Esophagus (tissue), 2 donors: ENCODE results near the gene SPRR4. TPM values are rescaled to one million over a fixed set of nuclear protein-coding genes. Genes with fewer than 3 reads are reported as not detected.

Experiments
- H3K27ac ChIP-seq, 2 donors: one replicate each; pipeline ENCODE4 v1.5.1; 2013; ENCODE audit warnings: low read depth in 2 of 2, mild to moderate bottlenecking in 2 of 2, inconsistent platforms in 1 of 2, low read length in 1 of 2, moderate library complexity in 1 of 2
- H3K27me3 ChIP-seq, 2 donors: one replicate each; pipeline ENCODE4 v1.6.1; 2013; ENCODE audit warnings: low read length in 2 of 2, control low read depth in 1 of 2, mild to moderate bottlenecking in 1 of 2; ENCODE audit not compliant: insufficient read depth in 2 of 2, control insufficient read depth in 1 of 2
- H3K36me3 ChIP-seq, 2 donors: one replicate each; pipeline ENCODE4 v1.6.1; 2013; ENCODE audit warnings: low read length in 1 of 2; ENCODE audit not compliant: control insufficient read depth in 2 of 2, insufficient read depth in 2 of 2
- H3K4me1 ChIP-seq, 2 donors: one replicate each; pipeline ENCODE4 v1.6.1; 2013; ENCODE audit warnings: low read length in 1 of 2; ENCODE audit not compliant: control insufficient read depth in 2 of 2, insufficient read depth in 2 of 2
- H3K4me3 ChIP-seq, 2 donors: one replicate each; pipeline ENCODE4 v1.5.1; 2013; ENCODE audit warnings: low read length in 2 of 2, mild to moderate bottlenecking in 2 of 2, low read depth in 1 of 2, moderate library complexity in 1 of 2
- H3K9me3 ChIP-seq, 2 donors: one replicate each; pipeline ENCODE4 v1.6.1; 2013; ENCODE audit warnings: mild to moderate bottlenecking in 2 of 2, low read depth in 1 of 2, low read length in 1 of 2, moderate library complexity in 1 of 2; ENCODE audit not compliant: control insufficient read depth in 2 of 2, insufficient read depth in 1 of 2
- whole genome bisulfite sequencing, 2 donors: extraction: QIAGEN DNeasy Blood & Tissue Kit; methylation state at CpG; one replicate each; pipeline ENCODE4 v1.1.7; 2013; 5-methylcytosine and 5-hydroxymethylcytosine counted together
- polyA plus RNA-seq, 2 donors: library from polyadenylated mRNA; stranded (reverse); fragments of 200-250 nt; gene quantifications; one replicate each; pipeline ENCODE4 v1.2.3, GENCODE V29; 2013
- donor health status: healthy with polysubstance abuse.
- donor health status: Bipolar disorder and iron deficiency.

The SPRR4 gene
- polyA plus RNA-seq, 2 donors: 0.48 TPM; not detected in 1

- Histone ChIP-seq H3K9me3 (no peaks in the 10 kb centered on the region), H3K27me3 (no peaks in the 10 kb centered on the region), H3K36me3 (no peaks in the 10 kb centered on the region)
Measured at GRCh38 chr1:152977614-152978013, 7.2 kb downstream of the SPRR4 start.

GRCh38 chr1:152980676-152981075 lies 10.2 kb downstream of the SPRR4 start:
- Histone ChIP-seq H3K27ac (peak overlapping the region; percentile 36 to 93), H3K9me3 (no peaks in the 10 kb centered on the region), H3K4me1 (peaks cover 0 to 15% of the 10 kb centered on the region in 2 donors), H3K27me3 (no peaks in the 10 kb centered on the region), H3K4me3 (no peak overlapping the region), H3K36me3 (no peaks in the 10 kb centered on the region)
- 44 to 79% methylated on average over 1 of the region's 1 CpG for WGBS, 2 donors

More at GRCh38 chr1:152977614-152978013, 7.2 kb downstream of the SPRR4 start:
- Histone ChIP-seq H3K4me1 (peaks cover 0 to 7% of the 10 kb centered on the region in 2 donors), H3K27ac (no peak overlapping the region), H3K4me3 (no peak overlapping the region)

GRCh38 chr1:152981146-152981871 lies 10.9 kb downstream of the SPRR4 start:
- Histone ChIP-seq H3K9me3 (no peaks in the 10 kb centered on the region), H3K27me3 (no peaks in the 10 kb centered on the region), H3K4me1 (peaks cover 0 to 15% of the 10 kb centered on the region in 2 donors), H3K4me3 (no peak overlapping the region), H3K36me3 (no peaks in the 10 kb centered on the region), H3K27ac (peak overlapping the region; percentile 36 to 93)
- 61 to 66% methylated on average over 6 of the region's 6 CpGs for WGBS, 2 donors

- H3K9me3 ChIP-seq: no peaks in the 10 kb centered on the region
- H3K36me3 ChIP-seq: no peaks in the 10 kb centered on the region
- H3K4me1 ChIP-seq: peaks cover 0 to 15% of the 10 kb centered on the region in 2 donors
- 77 to 84% methylated on average over 4 of the region's 4 CpGs for WGBS, 2 donors
- H3K4me3 ChIP-seq: no peak overlapping the region
- peak overlapping the region; percentile 6 to 93 for H3K27ac ChIP-seq
- no peaks in the 10 kb centered on the region for H3K27me3 ChIP-seq
Measured at GRCh38 chr1:152982076-152982475, 11.6 kb downstream of the SPRR4 start.

- H3K4me3 ChIP-seq: no peak overlapping the region
- no peaks in the 10 kb centered on the region for H3K27me3 ChIP-seq
- H3K9me3 ChIP-seq: no peaks in the 10 kb centered on the region
- H3K4me1 ChIP-seq: peaks cover 0 to 15% of the 10 kb centered on the region in 2 donors
- peak overlapping the region; percentile 82 to 92 for H3K27ac ChIP-seq
- H3K36me3 ChIP-seq: no peaks in the 10 kb centered on the region
Measured at GRCh38 chr1:152983234-152983633, 12.8 kb downstream of the SPRR4 start.

GRCh38 chr1:152983743-152984142 lies 13.3 kb downstream of the SPRR4 start, which contains the start of gene SPRR1A:
Gene SPRR1A, plus strand, starts transcription at chr1:152984081. Its CDS starts 1,150 bp downstream, at chr1:152985231.
- H3K36me3 ChIP-seq: no peaks in the 10 kb centered on the region
- WGBS, 2 donors: 46 to 60% methylated on average over 3 of the region's 3 CpGs
- H3K9me3 ChIP-seq: no peaks in the 10 kb centered on the region
- peak within 1 kb of the TSS; percentile 6 to 53 for H3K4me3 ChIP-seq
- no peaks in the 10 kb centered on the region for H3K27me3 ChIP-seq
- peaks cover 0 to 15% of the 10 kb centered on the region in 2 donors for H3K4me1 ChIP-seq
- peak within 1 kb of the TSS; percentile 82 to 92 for H3K27ac ChIP-seq

GRCh38 chr1:152986578-152986977 lies 16.1 kb downstream of the SPRR4 start:
- Histone ChIP-seq H3K27me3 (no peaks in the 10 kb centered on the region), H3K4me1 (peaks cover 0 to 10% of the 10 kb centered on the region in 2 donors), H3K4me3 (no peak overlapping the region), H3K9me3 (no peaks in the 10 kb centered on the region), H3K36me3 (no peaks in the 10 kb centered on the region), H3K27ac (no peak overlapping the region)
- WGBS, 2 donors: 83 to 91% methylated on average over 2 of the region's 2 CpGs

- Histone ChIP-seq H3K36me3 (no peaks in the 10 kb centered on the region), H3K27ac (peak overlapping the region in 1 of 2 donors; percentile 24), H3K9me3 (no peaks in the 10 kb centered on the region), H3K4me3 (no peak overlapping the region), H3K27me3 (no peaks in the 10 kb centered on the region), H3K4me1 (peaks cover 2 to 5% of the 10 kb centered on the region in 2 donors)
- WGBS, 2 donors: 70 to 75% methylated on average over 6 of the region's 6 CpGs
Measured at GRCh38 chr1:152993186-152993585, 22.7 kb downstream of the SPRR4 start.

GRCh38 chr1:152995842-152996241 lies 25.4 kb downstream of the SPRR4 start:
- Histone ChIP-seq H3K9me3 (no peaks in the 10 kb centered on the region), H3K36me3 (no peaks in the 10 kb centered on the region), H3K27ac (no peak overlapping the region), H3K4me3 (no peak overlapping the region), H3K4me1 (peaks cover 2 to 5% of the 10 kb centered on the region in 2 donors), H3K27me3 (no peaks in the 10 kb centered on the region)
- WGBS, 2 donors: 6 to 46% methylated on average over 1 of the region's 1 CpG
